GM12892 (cell line): ENCODE measurements around the gene ARFIP1.
"Not testable (repeated sequence)": the region's sequence is repeated elsewhere in the genome, so short reads cannot be mapped to it uniquely, and the experiment has no call there.

Source experiments
- POLR2A ChIP-seq: IDR thresholded peaks from 2 replicates; pipeline ENCODE4 v1.6.1; 2011; ENCODE audit warnings: low read depth, low read length, control low read depth
- TAF1 ChIP-seq: IDR thresholded peaks from 2 replicates; pipeline ENCODE4 v1.6.1; 2011; ENCODE audit warnings: low read depth, mild to moderate bottlenecking, control low read depth, low read length, borderline replicate concordance

- not testable (repeated sequence) for TF ChIP-seq POLR2A, TAF1
These were observed 60.0 kb downstream of the ARFIP1 start for GRCh38 chr4:152839729-152840128.
